GM12878 (cell line): ENCODE measurements around the gene TGFB3. TPM values are rescaled to one million over a fixed set of nuclear protein-coding genes. Genes with fewer than 3 reads are reported as not detected.

Source experiments
- ATAC-seq: fragments of 200-7000 bp; cut with Tn5 transposase; 3 replicates; pipeline ENCODE4 v1.9.1; 2020; ENCODE audit warnings: mild to moderate bottlenecking, moderate library complexity
- BruUV-seq: library from RNA; stranded (reverse); fragments of 400-500 nt; replicated peaks from 2 replicates; lab custom pipeline; 2021; lab: Mats Ljungman, UMichigan
- CTCF ChIA-PET: fragments of 300-600 bp; sonication (Branson Sonifier 250); formaldehyde crosslinking; extraction: SDS; loops from one replicate; lab custom pipeline; 2021; ENCODE audit warnings: inconsistent platforms; lab: Yijun Ruan, JAX
- POLR2A ChIA-PET: fragments of 350-600 bp; formaldehyde crosslinking; extraction: SDS; loops from one replicate; lab custom pipeline; 2021; ENCODE audit warnings: inconsistent platforms; lab: Charles Lee
- RAD21 ChIA-PET: fragments of 300-600 bp; sonication (Branson Sonifier 250); formaldehyde crosslinking; loops from one replicate; lab custom pipeline; 2023; ENCODE audit warnings: antibody characterized with exemption; ENCODE audit not compliant: unreplicated experiment; lab: Charles Lee
- SMC1A ChIA-PET: fragments of 300-600 bp; sonication (Branson Sonifier 250); formaldehyde crosslinking; loops from one replicate; lab custom pipeline; 2023; ENCODE audit not compliant: unreplicated experiment, uncharacterized antibody; lab: Charles Lee
- DNase-seq: peaks from one replicate; pipeline ENCODE4 v3.0.0-alpha.2; 2011; ENCODE audit warnings: low read depth, low spot score
- FAIRE-seq: peaks from 3 replicates; lab custom pipeline; 2011; peaks lifted over from hg19 to GRCh38; lab: Jason Lieb, UNC
- H2AFZ ChIP-seq: 2 replicates; pipeline ENCODE4 v1.6.0; 2011; ENCODE audit warnings: low read depth, low read length, control low read depth; ENCODE audit not compliant: control insufficient read depth
- H3K27ac ChIP-seq: 2 replicates; pipeline ENCODE4 v1.5.1; 2011; ENCODE audit warnings: control low read depth; ENCODE audit not compliant: control insufficient read depth, insufficient read depth
- H3K27me3 ChIP-seq, 2 experiments: replicated peaks in 1 of 2; 2 replicates each; pipeline versions ENCODE4 v1.6.0 to v1.6.1; 2011; ENCODE audit warnings: low read length in 1 of 2; ENCODE audit not compliant: control insufficient read depth in 2 of 2, insufficient read depth in 2 of 2
- H3K36me3 ChIP-seq, 2 experiments: 2 replicates each; pipeline ENCODE4 v1.5.1; 2011; ENCODE audit warnings: low read length in 1 of 2; ENCODE audit not compliant: control insufficient read depth in 2 of 2, insufficient read depth in 2 of 2
- H3K4me1 ChIP-seq: 2 replicates; pipeline ENCODE4 v1.6.1; 2011; ENCODE audit warnings: mild to moderate bottlenecking, low read length, moderate library complexity, mixed read lengths; ENCODE audit not compliant: control insufficient read depth, insufficient read depth
- H3K4me2 ChIP-seq: 2 replicates; pipeline ENCODE4 v1.6.0; 2011; ENCODE audit warnings: control low read depth; ENCODE audit not compliant: control insufficient read depth, insufficient read depth
- H3K4me3 ChIP-seq: fragments of 200-600 bp; sonication (generic); 2 replicates; pipeline ENCODE4 v1.5.1; 2016
- H3K79me2 ChIP-seq: 2 replicates; pipeline ENCODE4 v1.6.0; 2011; ENCODE audit warnings: low read length; ENCODE audit not compliant: control insufficient read depth, insufficient read depth
- H3K9ac ChIP-seq: 2 replicates; pipeline ENCODE4 v1.8.0; 2011; ENCODE audit warnings: low read length, control low read depth, mixed read lengths; ENCODE audit not compliant: control insufficient read depth, insufficient read depth
- H3K9me3 ChIP-seq: replicated peaks from 3 replicates; pipeline ENCODE4 v1.5.1; 2011; ENCODE audit warnings: mild to moderate bottlenecking, low read length; ENCODE audit not compliant: control insufficient read depth, insufficient read depth
- H4K20me1 ChIP-seq: 2 replicates; pipeline ENCODE4 v1.6.0; 2011; ENCODE audit not compliant: control insufficient read depth, insufficient read depth
- CBX5 ChIP-seq: sonication (generic); IDR thresholded peaks from 2 replicates; pipeline ENCODE4 v1.6.1; 2016; ENCODE audit warnings: low read depth, moderate library complexity, mild to moderate bottlenecking, inconsistent platforms
- CTCF ChIP-seq, 3 experiments: IDR thresholded peaks in 2 of 3; conservative IDR thresholded peaks in 1 of 3; 2 replicates each; pipeline ENCODE4 v1.5.1; 2011; ENCODE audit warnings: low read depth in 3 of 3, low read length in 3 of 3, mild to moderate bottlenecking in 3 of 3, control low read depth in 2 of 3, moderate library complexity in 2 of 3, inconsistent platforms in 1 of 3, mixed read lengths in 1 of 3; ENCODE audit not compliant: control insufficient read depth in 2 of 3, insufficient read depth in 1 of 3; ENCODE audit errors: extremely low read depth in 1 of 3
- EGR1 ChIP-seq, 2 experiments: IDR thresholded peaks; 1 replicate in 1 of 2; 2 replicates in 1 of 2; pipeline ENCODE4 v1.6.1; 2011 to 2012; ENCODE audit warnings: low read depth in 2 of 2, low read length in 2 of 2, borderline replicate concordance in 1 of 2, mild to moderate bottlenecking in 1 of 2, moderate library complexity in 1 of 2
- ELK1 ChIP-seq: IDR thresholded peaks from 2 replicates; pipeline ENCODE4 v1.6.1; 2012; ENCODE audit warnings: low read depth, low read length, improper control_type of control experiment
- MXI1 ChIP-seq: fragments of 150-350 bp; IDR thresholded peaks from 2 replicates; pipeline ENCODE4 v1.6.1; 2011; ENCODE audit warnings: low read depth, mild to moderate bottlenecking, inconsistent platforms, low read length, improper control_type of control experiment
- RELB ChIP-seq: fragments of 450-650 bp; IDR thresholded peaks from 2 replicates; pipeline ENCODE4 v1.6.1; 2017; ENCODE audit warnings: low read depth, mild to moderate bottlenecking, moderate library complexity
- REST ChIP-seq: IDR thresholded peaks from 2 replicates; pipeline ENCODE4 v1.6.1; 2012; ENCODE audit warnings: mild to moderate bottlenecking, low read depth, low read length
- RFX5 ChIP-seq: IDR thresholded peaks from 2 replicates; pipeline ENCODE4 v1.6.1; 2011; ENCODE audit warnings: low read depth, low read length, improper control_type of control experiment
- SMARCA5 ChIP-seq: fragments of 450-650 bp; IDR thresholded peaks from 2 replicates; pipeline ENCODE4 v1.6.1; 2017; ENCODE audit warnings: mild to moderate bottlenecking
- SREBF1 ChIP-seq: IDR thresholded peaks from 2 replicates; pipeline ENCODE4 v1.6.1; 2012; ENCODE audit warnings: mild to moderate bottlenecking, low read length
- ZBED1 ChIP-seq: IDR thresholded peaks from 2 replicates; pipeline ENCODE4 v1.6.1; 2016; ENCODE audit warnings: borderline replicate concordance
- ZBTB11 ChIP-seq: fragments of 450-650 bp; formaldehyde crosslinking; IDR thresholded peaks from 2 replicates; pipeline ENCODE4 v1.5.0; 2022; ENCODE audit warnings: mild to moderate bottlenecking, missing genetic modification characterization
- WGBS: methylation state at CpG from one replicate; pipeline ENCODE4 v1.1.6; 2016; ENCODE audit warnings: low lambda C conversion rate; ENCODE audit not compliant: insufficient replicate concordance, insufficient coverage; ENCODE audit errors: missing lambda C conversion rate; 5-methylcytosine and 5-hydroxymethylcytosine counted together
- in situ Hi-C: fragments of 300-500 bp; cut with MboI; formaldehyde crosslinking; loops from 9 replicates; pipeline ENCODE4 v1.14.3; 2018; ENCODE audit warnings: mixed read lengths
- intact Hi-C: fragments of 100-400 bp; cut with micrococcal nuclease; formaldehyde crosslinking; loops from one replicate; pipeline ENCODE4 v1.14.2; 2022; ENCODE audit not compliant: unreplicated experiment
- polyA plus RNA-seq, 11 experiments: library from polyadenylated mRNA; depleted of rRNA in 4 of 11; unstranded in 6 of 11; stranded (reverse) in 5 of 11; fragments of >200 nt; fragmentation: Nextera tagmentation in 4 of 11; fragmentation: Illumina TruSeq in 1 of 11; extraction: Ambion mirVana in 4 of 11; extraction: Trizol in 1 of 11; gene quantifications; 1 replicate in 1 of 11; 2 replicates in 10 of 11; pipeline versions ENCODE4 v1.2.1 to v1.2.3, GENCODE V29; 2011 to 2016; ENCODE audit warnings: inconsistent platforms in 2 of 11, missing spikeins in 2 of 11, low read depth in 1 of 11
- total RNA-seq, 4 experiments: library from RNA; depleted of rRNA in 3 of 4; stranded (reverse); fragments of >200 nt in 3 of 4; fragmentation: Illumina TruSeq in 1 of 4; extraction: Trizol in 1 of 4; gene quantifications; 2 replicates each; pipeline versions ENCODE4 v1.2.1 to v1.2.3, GENCODE V29; 2013 to 2021

TGFB3 gene
- total and polyA plus RNA-seq, 10 of the 15 experiments (the other 5 are each of a cell fraction or from before 2014, with no cell fraction given) = 0.27 to 2.6 (median 0.82) TPM

- in situ Hi-C loops (no loop called here), intact Hi-C loops (no loop called here)
- Histone ChIP-seq H3K4me1 (no peaks in the 10 kb centered on the region), H3K27me3 (no peaks in the 10 kb centered on the region), H3K4me3 (no peak overlapping the region), H3K27ac (no peak overlapping the region), H4K20me1 (no peaks in the 10 kb centered on the region), H3K4me2 (no peak overlapping the region), H3K79me2 (no peaks in the 10 kb centered on the region), H3K36me3 (0 out of 4 replicates have a peak, but pooled peaks cover 0 to 2% of the 10 kb centered on the region in 2 experiments), H2AFZ (no peak overlapping the region), H3K9me3 (peaks cover 2% of the 10 kb centered on the region; the same call in 1 of the 3 replicates), H3K9ac (no peak overlapping the region)
- RAD21 ChIA-PET = no interaction called here
- POLR2A ChIA-PET = interaction anchor here (1.3 kb wide), 1 partner anchor 28 kb away, joined by 3 read pairs; no protein-coding TSS in a partner anchor
- BruUV-seq = no TSS peak
- CTCF ChIA-PET = no interaction called here
- DNase-seq (no peak), ATAC-seq (no peak), FAIRE-seq (no peak)
- WGBS = 100% methylated on average over 1 of the region's 1 CpG
- SMC1A ChIA-PET = no interaction called here
- TF ChIP-seq RELB (no peak), CTCF (IDR thresholded peaks at IDR 0.05 in 2 of 3, conservative IDR thresholded peaks at IDR 0.05 in 1 of 3; ENCODE audit: control insufficient read depth in 2 of 3, extremely low read depth in 1 of 3, insufficient read depth in 1 of 3, low read depth in 3 of 3, low read length in 3 of 3) (no peak), SMARCA5 (no peak), ZBTB11 (CRISPR knock-in tag) (no peak), REST (no peak), ELK1 (no peak), EGR1 (IDR thresholded peaks at IDR 0.05; ENCODE audit: borderline replicate concordance in 1 of 2, low read depth in 2 of 2, low read length in 2 of 2) (no peak), CBX5 (no peak), MXI1 (no peak), RFX5 (no peak), SREBF1 (no peak), ZBED1 (no peak)
These were observed 25.6 kb upstream of the TGFB3 start for GRCh38 chr14:76007379-76007778.
